HEK293 (cell line): ENCODE results near the gene CD68.

ENCODE experiments used
- BCL11A ChIP-seq: fragments of 450-650 bp; formaldehyde crosslinking; IDR thresholded peaks from 2 replicates; pipeline ENCODE4 v1.5.1; 2016; ENCODE audit warnings: low read depth, missing biosample characterization, missing genetic modification characterization
- GLIS1 ChIP-seq: fragments of 450-650 bp; formaldehyde crosslinking; IDR thresholded peaks from 2 replicates; pipeline ENCODE4 v1.5.1; 2016; ENCODE audit warnings: missing biosample characterization, missing genetic modification characterization
- GLIS2 ChIP-seq: fragments of 450-650 bp; formaldehyde crosslinking; IDR thresholded peaks from 2 replicates; pipeline ENCODE4 v1.5.1; 2016; ENCODE audit warnings: missing biosample characterization, missing genetic modification characterization
- HOXA7 ChIP-seq: sonication (generic); formaldehyde crosslinking; IDR thresholded peaks from 2 replicates; pipeline ENCODE4 v1.8.1; 2022; ENCODE audit warnings: missing genetic modification reagents, borderline replicate concordance
- IKZF3 ChIP-seq: fragments of 450-650 bp; IDR thresholded peaks from 2 replicates; pipeline ENCODE4 v1.5.0; 2018; ENCODE audit warnings: missing biosample characterization, mild to moderate bottlenecking, missing genetic modification characterization, moderate library complexity
- KLF8 ChIP-seq: fragments of 450-650 bp; formaldehyde crosslinking; IDR thresholded peaks from 2 replicates; pipeline ENCODE4 v1.5.1; 2016; ENCODE audit warnings: missing biosample characterization, missing genetic modification characterization
- PRDM1 ChIP-seq: fragments of 450-650 bp; formaldehyde crosslinking; IDR thresholded peaks from 2 replicates; pipeline ENCODE4; 2016; ENCODE audit warnings: missing biosample characterization, missing genetic modification characterization
- SCRT1 ChIP-seq: fragments of 450-650 bp; formaldehyde crosslinking; IDR thresholded peaks from 2 replicates; pipeline ENCODE4 v1.5.1; 2016; ENCODE audit warnings: missing biosample characterization, missing genetic modification characterization, borderline replicate concordance
- SP7 ChIP-seq: fragments of 450-650 bp; formaldehyde crosslinking; IDR thresholded peaks from 2 replicates; pipeline ENCODE4 v1.5.1; 2016; ENCODE audit warnings: missing biosample characterization, missing genetic modification characterization
- YY2 ChIP-seq: fragments of 450-650 bp; formaldehyde crosslinking; IDR thresholded peaks from 2 replicates; pipeline ENCODE4 v1.5.1; 2016; ENCODE audit warnings: missing biosample characterization, missing genetic modification characterization
- ZBTB17 ChIP-seq: fragments of 450-650 bp; formaldehyde crosslinking; IDR thresholded peaks from 2 replicates; pipeline ENCODE4 v1.5.1; 2016; ENCODE audit warnings: missing biosample characterization, missing genetic modification characterization
- ZFP37 ChIP-seq: fragments of 450-650 bp; formaldehyde crosslinking; IDR thresholded peaks from 2 replicates; pipeline ENCODE4 v1.5.1; 2016; ENCODE audit warnings: missing biosample characterization, missing genetic modification characterization
- ZNF112 ChIP-seq: fragments of 450-650 bp; formaldehyde crosslinking; IDR thresholded peaks from 2 replicates; pipeline ENCODE4 v1.5.0; 2017; ENCODE audit warnings: missing biosample characterization, missing genetic modification characterization
- ZNF132 ChIP-seq: fragments of 450-650 bp; formaldehyde crosslinking; IDR thresholded peaks from 2 replicates; pipeline ENCODE4 v1.5.1; 2017; ENCODE audit warnings: missing biosample characterization, missing genetic modification characterization, borderline replicate concordance
- ZNF16 ChIP-seq: fragments of 450-650 bp; formaldehyde crosslinking; IDR thresholded peaks from 2 replicates; pipeline ENCODE4 v1.5.1; 2016; ENCODE audit warnings: low read depth, missing biosample characterization, missing genetic modification characterization
- ZNF19 ChIP-seq: fragments of 450-650 bp; formaldehyde crosslinking; IDR thresholded peaks from 2 replicates; pipeline ENCODE4; 2016; ENCODE audit warnings: missing biosample characterization, missing genetic modification characterization, low read depth
- ZNF311 ChIP-seq: fragments of 450-650 bp; formaldehyde crosslinking; IDR thresholded peaks from 2 replicates; pipeline ENCODE4 v1.5.1; 2017; ENCODE audit warnings: missing biosample characterization, missing genetic modification characterization, borderline replicate concordance
- ZNF341 ChIP-seq: fragments of 450-650 bp; formaldehyde crosslinking; IDR thresholded peaks from 2 replicates; pipeline ENCODE4; 2016; ENCODE audit warnings: low read depth, missing biosample characterization, missing genetic modification characterization
- ZNF37A ChIP-seq: fragments of 450-650 bp; IDR thresholded peaks from 2 replicates; pipeline ENCODE4 v1.5.1; 2018; ENCODE audit warnings: missing biosample characterization, missing genetic modification characterization
- ZNF48 ChIP-seq: fragments of 450-650 bp; formaldehyde crosslinking; IDR thresholded peaks from 2 replicates; pipeline ENCODE4 v1.5.1; 2016; ENCODE audit warnings: missing biosample characterization, missing genetic modification characterization
- ZNF521 ChIP-seq: fragments of 450-650 bp; formaldehyde crosslinking; IDR thresholded peaks from 2 replicates; pipeline ENCODE4 v1.5.1; 2017; ENCODE audit warnings: missing biosample characterization, mild to moderate bottlenecking, missing genetic modification characterization
- ZNF560 ChIP-seq: fragments of 450-650 bp; formaldehyde crosslinking; IDR thresholded peaks from 2 replicates; pipeline ENCODE4 v1.5.1; 2017; ENCODE audit warnings: missing biosample characterization, missing genetic modification characterization, borderline replicate concordance
- ZNF654 ChIP-seq: fragments of 450-650 bp; formaldehyde crosslinking; IDR thresholded peaks from 2 replicates; pipeline ENCODE4 v1.5.1; 2016; ENCODE audit warnings: low read depth, missing biosample characterization, missing genetic modification characterization
- ZSCAN30 ChIP-seq: fragments of 450-650 bp; IDR thresholded peaks from 2 replicates; pipeline ENCODE4 v1.5.1; 2018; ENCODE audit warnings: missing biosample characterization, mild to moderate bottlenecking, missing genetic modification characterization, moderate library complexity
- TF ChIP-seq, protein P1 (sequence below): fragments of 450-650 bp; formaldehyde crosslinking; IDR thresholded peaks from 2 replicates; pipeline ENCODE4 v1.5.1; 2016; ENCODE audit warnings: missing biosample characterization, missing genetic modification characterization
- TF ChIP-seq, protein P2 (sequence below): fragments of 450-650 bp; formaldehyde crosslinking; IDR thresholded peaks from 2 replicates; pipeline ENCODE4 v1.5.1; 2016; ENCODE audit warnings: missing biosample characterization, missing genetic modification characterization
- TF ChIP-seq, protein P3 (sequence below): fragments of 450-650 bp; formaldehyde crosslinking; conservative IDR thresholded peaks from 2 replicates; pipeline ENCODE4 v1.5.1; 2016; ENCODE audit warnings: low read depth, missing biosample characterization, missing genetic modification characterization
- TF ChIP-seq, protein P4 (sequence below): fragments of 450-650 bp; formaldehyde crosslinking; IDR thresholded peaks from 2 replicates; pipeline ENCODE4 v1.5.1; 2017; ENCODE audit warnings: missing biosample characterization, mild to moderate bottlenecking, missing genetic modification characterization, moderate library complexity
- TF ChIP-seq, protein P5 (sequence below): fragments of 450-650 bp; formaldehyde crosslinking; IDR thresholded peaks from 2 replicates; pipeline ENCODE4 v1.5.1; 2016; ENCODE audit warnings: missing biosample characterization, missing genetic modification characterization, borderline replicate concordance
- TF ChIP-seq, protein P6 (sequence below): fragments of 450-650 bp; formaldehyde crosslinking; IDR thresholded peaks from 2 replicates; pipeline ENCODE4 v1.5.1; 2016; ENCODE audit warnings: missing biosample characterization, missing genetic modification characterization

Gene CD68

DNA sequence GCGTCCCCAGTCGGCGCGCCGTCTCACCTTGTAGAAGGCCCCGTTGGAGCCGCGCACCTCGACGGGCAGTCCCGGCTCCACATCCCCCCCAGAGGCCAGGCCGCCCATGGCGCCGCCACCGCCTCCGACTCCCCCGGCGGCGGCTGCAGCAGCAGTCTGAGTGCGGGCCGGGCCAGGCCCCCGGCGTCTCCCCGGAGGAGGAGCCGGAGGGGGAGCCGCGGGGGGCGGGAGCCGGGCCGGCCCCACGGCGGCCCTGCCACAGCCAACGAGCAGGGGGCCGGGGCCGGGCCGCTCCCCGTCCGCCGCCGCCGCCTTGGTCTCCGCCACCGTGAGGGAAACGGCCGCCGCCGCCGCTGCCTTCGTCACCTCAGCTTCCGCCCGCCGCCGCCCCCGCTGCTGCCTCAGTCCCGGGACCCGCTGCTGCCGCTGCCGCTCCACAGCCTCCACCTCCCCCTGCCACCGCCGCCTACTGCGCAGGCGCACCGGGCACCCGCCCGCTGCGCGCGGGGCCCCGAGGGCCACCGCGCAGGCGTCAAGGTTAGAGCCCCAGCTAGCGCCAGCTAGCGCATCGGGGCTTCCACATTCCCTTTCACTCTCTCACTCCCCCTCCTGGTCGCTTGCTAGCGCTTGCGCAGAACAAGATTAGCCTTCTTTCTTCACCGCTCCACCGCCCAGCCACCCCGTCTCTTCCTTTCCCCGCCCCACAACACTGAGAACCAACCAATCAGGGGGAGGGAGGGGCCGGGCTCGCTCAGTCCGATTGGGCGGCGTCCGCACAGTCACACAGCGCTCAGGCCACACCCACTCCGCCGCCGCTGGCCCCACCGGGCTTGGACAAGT lies 35.2 kb downstream of the CD68 start, which contains the start of gene FXR2 (continued):
- TF ChIP-seq PRDM1 (peak; percentile 10), ZNF341 (tag by site-specific recombination) (peak; percentile 83), ZNF19 (tag by site-specific recombination) (no peak), HOXA7 (no peak), SCRT1 (tag by site-specific recombination) (no peak), GLIS1 (tag by site-specific recombination) (peak; percentile 78), BCL11A (tag by site-specific recombination) (no peak), ZSCAN30 (tag by site-specific recombination) (no peak), ZNF37A (tag by site-specific recombination) (peak; percentile 14; the same call in 1 of the 2 replicates), ZNF132 (tag by site-specific recombination) (no peak), ZNF16 (no peak), ZBTB17 (tag by site-specific recombination) (no peak; the same call in 1 of the 2 replicates), ZFP37 (tag by site-specific recombination) (no peak), IKZF3 (tag by site-specific recombination) (0 out of 2 replicates have a peak, but pooled peaks have one; percentile 34), ZNF311 (tag by site-specific recombination) (no peak), YY2 (tag by site-specific recombination) (no peak), GLIS2 (peak; percentile 71), SP7 (no peak), KLF8 (tag by site-specific recombination) (peak; percentile 88), ZNF560 (tag by site-specific recombination) (no peak), ZNF48 (tag by site-specific recombination) (no peak), ZNF654 (tag by site-specific recombination) (no peak), ZNF521 (tag by site-specific recombination) (no peak), ZNF112 (tag by site-specific recombination) (no peak)
- TF ChIP-seq, protein P1, sequence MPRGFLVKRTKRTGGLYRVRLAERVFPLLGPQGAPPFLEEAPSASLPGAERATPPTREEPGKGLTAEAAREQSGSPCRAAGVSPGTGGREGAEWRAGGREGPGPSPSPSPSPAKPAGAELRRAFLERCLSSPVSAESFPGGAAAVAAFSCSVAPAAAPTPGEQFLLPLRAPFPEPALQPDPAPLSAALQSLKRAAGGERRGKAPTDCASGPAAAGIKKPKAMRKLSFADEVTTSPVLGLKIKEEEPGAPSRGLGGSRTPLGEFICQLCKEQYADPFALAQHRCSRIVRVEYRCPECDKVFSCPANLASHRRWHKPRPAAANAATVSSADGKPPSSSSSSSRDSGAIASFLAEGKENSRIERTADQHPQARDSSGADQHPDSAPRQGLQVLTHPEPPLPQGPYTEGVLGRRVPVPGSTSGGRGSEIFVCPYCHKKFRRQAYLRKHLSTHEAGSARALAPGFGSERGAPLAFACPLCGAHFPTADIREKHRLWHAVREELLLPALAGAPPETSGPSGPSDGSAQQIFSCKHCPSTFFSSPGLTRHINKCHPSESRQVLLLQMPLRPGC (tag by site-specific recombination): no peak
- TF ChIP-seq, protein P2, sequence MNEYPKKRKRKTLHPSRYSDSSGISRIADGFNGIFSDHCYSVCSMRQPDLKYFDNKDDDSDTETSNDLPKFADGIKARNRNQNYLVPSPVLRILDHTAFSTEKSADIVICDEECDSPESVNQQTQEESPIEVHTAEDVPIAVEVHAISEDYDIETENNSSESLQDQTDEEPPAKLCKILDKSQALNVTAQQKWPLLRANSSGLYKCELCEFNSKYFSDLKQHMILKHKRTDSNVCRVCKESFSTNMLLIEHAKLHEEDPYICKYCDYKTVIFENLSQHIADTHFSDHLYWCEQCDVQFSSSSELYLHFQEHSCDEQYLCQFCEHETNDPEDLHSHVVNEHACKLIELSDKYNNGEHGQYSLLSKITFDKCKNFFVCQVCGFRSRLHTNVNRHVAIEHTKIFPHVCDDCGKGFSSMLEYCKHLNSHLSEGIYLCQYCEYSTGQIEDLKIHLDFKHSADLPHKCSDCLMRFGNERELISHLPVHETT (tag by site-specific recombination): no peak
- TF ChIP-seq, protein P3, sequence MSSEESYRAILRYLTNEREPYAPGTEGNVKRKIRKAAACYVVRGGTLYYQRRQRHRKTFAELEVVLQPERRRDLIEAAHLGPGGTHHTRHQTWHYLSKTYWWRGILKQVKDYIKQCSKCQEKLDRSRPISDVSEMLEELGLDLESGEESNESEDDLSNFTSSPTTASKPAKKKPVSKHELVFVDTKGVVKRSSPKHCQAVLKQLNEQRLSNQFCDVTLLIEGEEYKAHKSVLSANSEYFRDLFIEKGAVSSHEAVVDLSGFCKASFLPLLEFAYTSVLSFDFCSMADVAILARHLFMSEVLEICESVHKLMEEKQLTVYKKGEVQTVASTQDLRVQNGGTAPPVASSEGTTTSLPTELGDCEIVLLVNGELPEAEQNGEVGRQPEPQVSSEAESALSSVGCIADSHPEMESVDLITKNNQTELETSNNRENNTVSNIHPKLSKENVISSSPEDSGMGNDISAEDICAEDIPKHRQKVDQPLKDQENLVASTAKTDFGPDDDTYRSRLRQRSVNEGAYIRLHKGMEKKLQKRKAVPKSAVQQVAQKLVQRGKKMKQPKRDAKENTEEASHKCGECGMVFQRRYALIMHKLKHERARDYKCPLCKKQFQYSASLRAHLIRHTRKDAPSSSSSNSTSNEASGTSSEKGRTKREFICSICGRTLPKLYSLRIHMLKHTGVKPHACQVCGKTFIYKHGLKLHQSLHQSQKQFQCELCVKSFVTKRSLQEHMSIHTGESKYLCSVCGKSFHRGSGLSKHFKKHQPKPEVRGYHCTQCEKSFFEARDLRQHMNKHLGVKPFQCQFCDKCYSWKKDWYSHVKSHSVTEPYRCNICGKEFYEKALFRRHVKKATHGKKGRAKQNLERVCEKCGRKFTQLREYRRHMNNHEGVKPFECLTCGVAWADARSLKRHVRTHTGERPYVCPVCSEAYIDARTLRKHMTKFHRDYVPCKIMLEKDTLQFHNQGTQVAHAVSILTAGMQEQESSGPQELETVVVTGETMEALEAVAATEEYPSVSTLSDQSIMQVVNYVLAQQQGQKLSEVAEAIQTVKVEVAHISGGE (tag by site-specific recombination): 0 out of 2 replicates have a peak, but pooled peaks have one; percentile 11
- TF ChIP-seq, protein P4, sequence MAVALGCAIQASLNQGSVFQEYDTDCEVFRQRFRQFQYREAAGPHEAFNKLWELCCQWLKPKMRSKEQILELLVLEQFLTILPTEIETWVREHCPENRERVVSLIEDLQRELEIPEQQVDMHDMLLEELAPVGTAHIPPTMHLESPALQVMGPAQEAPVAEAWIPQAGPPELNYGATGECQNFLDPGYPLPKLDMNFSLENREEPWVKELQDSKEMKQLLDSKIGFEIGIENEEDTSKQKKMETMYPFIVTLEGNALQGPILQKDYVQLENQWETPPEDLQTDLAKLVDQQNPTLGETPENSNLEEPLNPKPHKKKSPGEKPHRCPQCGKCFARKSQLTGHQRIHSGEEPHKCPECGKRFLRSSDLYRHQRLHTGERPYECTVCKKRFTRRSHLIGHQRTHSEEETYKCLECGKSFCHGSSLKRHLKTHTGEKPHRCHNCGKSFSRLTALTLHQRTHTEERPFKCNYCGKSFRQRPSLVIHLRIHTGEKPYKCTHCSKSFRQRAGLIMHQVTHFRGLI: no peak
- TF ChIP-seq, protein P5, sequence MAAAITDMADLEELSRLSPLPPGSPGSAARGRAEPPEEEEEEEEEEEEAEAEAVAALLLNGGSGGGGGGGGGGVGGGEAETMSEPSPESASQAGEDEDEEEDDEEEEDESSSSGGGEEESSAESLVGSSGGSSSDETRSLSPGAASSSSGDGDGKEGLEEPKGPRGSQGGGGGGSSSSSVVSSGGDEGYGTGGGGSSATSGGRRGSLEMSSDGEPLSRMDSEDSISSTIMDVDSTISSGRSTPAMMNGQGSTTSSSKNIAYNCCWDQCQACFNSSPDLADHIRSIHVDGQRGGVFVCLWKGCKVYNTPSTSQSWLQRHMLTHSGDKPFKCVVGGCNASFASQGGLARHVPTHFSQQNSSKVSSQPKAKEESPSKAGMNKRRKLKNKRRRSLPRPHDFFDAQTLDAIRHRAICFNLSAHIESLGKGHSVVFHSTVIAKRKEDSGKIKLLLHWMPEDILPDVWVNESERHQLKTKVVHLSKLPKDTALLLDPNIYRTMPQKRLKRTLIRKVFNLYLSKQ: no peak
- TF ChIP-seq, protein P6, sequence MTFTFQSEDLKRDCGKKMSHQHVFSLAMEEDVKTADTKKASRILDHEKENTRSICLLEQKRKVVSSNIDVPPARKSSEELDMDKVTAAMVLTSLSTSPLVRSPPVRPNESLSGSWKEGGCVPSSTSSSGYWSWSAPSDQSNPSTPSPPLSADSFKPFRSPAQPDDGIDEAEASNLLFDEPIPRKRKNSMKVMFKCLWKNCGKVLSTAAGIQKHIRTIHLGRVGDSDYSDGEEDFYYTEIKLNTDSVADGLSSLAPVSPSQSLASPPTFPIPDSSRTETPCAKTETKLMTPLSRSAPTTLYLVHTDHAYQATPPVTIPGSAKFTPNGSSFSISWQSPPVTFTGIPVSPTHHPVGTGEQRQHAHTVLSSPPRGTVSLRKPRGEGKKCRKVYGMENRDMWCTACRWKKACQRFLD (tag by site-specific recombination): no peak
